H1 (cell line): ENCODE data around the gene TSC22D1.

Experiments used
- BCL11A ChIP-seq, 2 experiments: IDR thresholded peaks; one replicate each; pipeline ENCODE4 v1.6.1; 2011; ENCODE audit warnings: low read depth in 2 of 2, low read length in 2 of 2, mild to moderate bottlenecking in 2 of 2
- EGR1 ChIP-seq: IDR thresholded peaks from 2 replicates; pipeline ENCODE4 v1.6.1; 2011; ENCODE audit warnings: low read depth, low read length, borderline replicate concordance
- NANOG ChIP-seq: IDR thresholded peaks from 2 replicates; pipeline ENCODE4 v1.6.1; 2011; ENCODE audit warnings: low read length, low read depth, mild to moderate bottlenecking, inconsistent platforms; ENCODE audit not compliant: insufficient read depth, poor library complexity, severe bottlenecking
- POLR2AphosphoS5 ChIP-seq: IDR thresholded peaks from 2 replicates; pipeline ENCODE4 v1.6.1; 2011; ENCODE audit warnings: low read depth, low read length
- TF ChIP-seq, protein P1 (sequence below), 3 experiments: IDR thresholded peaks; 1 replicate in 2 of 3; 2 replicates in 1 of 3; pipeline versions ENCODE4 v1.5.1 to v1.6.1; 2011; ENCODE audit warnings: low read length in 3 of 3, mild to moderate bottlenecking in 3 of 3, inconsistent platforms in 2 of 3, low read depth in 1 of 3, moderate library complexity in 1 of 3; ENCODE audit not compliant: insufficient read depth in 1 of 3; ENCODE audit errors: control extremely low read depth in 1 of 3

DNA sequence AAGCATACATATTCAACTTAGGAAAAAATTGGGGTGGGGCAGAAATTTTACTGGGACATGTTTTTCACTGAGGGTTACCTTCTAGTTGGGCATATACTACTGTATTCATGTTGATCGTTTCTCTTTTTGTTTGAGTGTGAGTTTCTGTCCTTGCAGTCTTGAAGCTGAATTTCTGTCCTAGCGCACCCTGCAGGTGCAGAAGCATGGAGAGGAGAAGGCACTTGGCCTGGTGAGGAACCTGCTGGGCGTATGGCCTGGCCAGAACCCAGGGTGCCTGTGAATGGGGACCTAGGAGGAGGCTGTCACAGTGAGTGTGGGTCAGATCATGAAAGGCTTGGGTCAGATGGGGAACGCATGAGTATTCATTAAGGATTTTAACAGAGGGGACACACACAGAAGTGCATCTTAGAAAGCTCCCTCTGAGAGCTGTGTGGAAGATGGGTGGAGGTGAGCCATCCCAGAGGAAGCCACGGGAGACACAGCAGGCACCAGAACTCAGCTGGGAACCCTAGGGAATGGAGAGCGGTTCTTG is 165.7 kb downstream of the TSC22D1 start:
- TF ChIP-seq, protein P1, sequence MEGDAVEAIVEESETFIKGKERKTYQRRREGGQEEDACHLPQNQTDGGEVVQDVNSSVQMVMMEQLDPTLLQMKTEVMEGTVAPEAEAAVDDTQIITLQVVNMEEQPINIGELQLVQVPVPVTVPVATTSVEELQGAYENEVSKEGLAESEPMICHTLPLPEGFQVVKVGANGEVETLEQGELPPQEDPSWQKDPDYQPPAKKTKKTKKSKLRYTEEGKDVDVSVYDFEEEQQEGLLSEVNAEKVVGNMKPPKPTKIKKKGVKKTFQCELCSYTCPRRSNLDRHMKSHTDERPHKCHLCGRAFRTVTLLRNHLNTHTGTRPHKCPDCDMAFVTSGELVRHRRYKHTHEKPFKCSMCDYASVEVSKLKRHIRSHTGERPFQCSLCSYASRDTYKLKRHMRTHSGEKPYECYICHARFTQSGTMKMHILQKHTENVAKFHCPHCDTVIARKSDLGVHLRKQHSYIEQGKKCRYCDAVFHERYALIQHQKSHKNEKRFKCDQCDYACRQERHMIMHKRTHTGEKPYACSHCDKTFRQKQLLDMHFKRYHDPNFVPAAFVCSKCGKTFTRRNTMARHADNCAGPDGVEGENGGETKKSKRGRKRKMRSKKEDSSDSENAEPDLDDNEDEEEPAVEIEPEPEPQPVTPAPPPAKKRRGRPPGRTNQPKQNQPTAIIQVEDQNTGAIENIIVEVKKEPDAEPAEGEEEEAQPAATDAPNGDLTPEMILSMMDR (IDR thresholded peaks at IDR 0.05; ENCODE audit: control extremely low read depth in 1 of 3, insufficient read depth in 1 of 3, low read depth in 1 of 3, low read length in 3 of 3) = no peak
- no peak for TF ChIP-seq NANOG
- TF ChIP-seq EGR1 = no peak
- no peak for TF ChIP-seq POLR2AphosphoS5
- TF ChIP-seq BCL11A (IDR thresholded peaks at IDR 0.05; ENCODE audit: low read depth in 2 of 2, low read length in 2 of 2) = no peak
